H1 (cell line): Measurements from ENCODE around the gene SOS1. TPM values are rescaled to one million over a fixed set of nuclear protein-coding genes. Genes with fewer than 3 reads are reported as not detected.

Source experiments
- CTCF ChIA-PET: fragments of 300-600 bp; sonication (Branson Sonifier 250); formaldehyde crosslinking; loops from one replicate; lab custom pipeline; 2021; ENCODE audit not compliant: partially characterized antibody; lab: Charles Lee
- POLR2A ChIA-PET: fragments of 300-600 bp; sonication (Branson Sonifier 250); formaldehyde crosslinking; loops from one replicate; lab custom pipeline; 2021; ENCODE audit warnings: inconsistent platforms; ENCODE audit not compliant: partially characterized antibody; lab: Charles Lee
- DNase-seq, 2 experiments: peaks; one replicate each; pipeline versions ENCODE4 v3.0.0 to v3.0.0-alpha.2; 2010 to 2022; ENCODE audit warnings: low spot score in 2 of 2, low read depth in 1 of 2, mixed read lengths in 1 of 2
- FAIRE-seq: peaks from 2 replicates; lab custom pipeline; 2011; peaks lifted over from hg19 to GRCh38; lab: Jason Lieb, UNC
- H2AFZ ChIP-seq: 2 replicates; pipeline ENCODE4 v1.8.1; 2012; ENCODE audit warnings: low read length, inconsistent platforms
- H2AK5ac ChIP-seq: 2 replicates; pipeline ENCODE4 v1.6.1; 2013; ENCODE audit warnings: low read depth, low read length
- H2BK120ac ChIP-seq: replicated peaks from 2 replicates; pipeline ENCODE3; 2013; ENCODE audit warnings: low read depth, low read length, inconsistent platforms
- H2BK12ac ChIP-seq: 2 replicates; pipeline ENCODE4 v1.6.1; 2013; ENCODE audit warnings: low read depth, low read length
- H2BK15ac ChIP-seq: 2 replicates; pipeline ENCODE4 v1.6.1; 2013; ENCODE audit warnings: low read length
- H2BK20ac ChIP-seq: 2 replicates; pipeline ENCODE4 v1.6.1; 2013; ENCODE audit warnings: low read length
- H2BK5ac ChIP-seq: 2 replicates; pipeline ENCODE4 v1.6.1; 2013; ENCODE audit warnings: low read depth, low read length
- H3K14ac ChIP-seq: 2 replicates; pipeline ENCODE4 v1.6.1; 2013; ENCODE audit warnings: inconsistent platforms; ENCODE audit not compliant: insufficient read length
- H3K18ac ChIP-seq: 2 replicates; pipeline ENCODE4 v1.6.1; 2013; ENCODE audit warnings: low read length; ENCODE audit errors: extremely low read depth
- H3K23ac ChIP-seq: 2 replicates; pipeline ENCODE4 v1.6.1; 2013; ENCODE audit warnings: inconsistent platforms; ENCODE audit not compliant: insufficient read length
- H3K23me2 ChIP-seq: 2 replicates; pipeline ENCODE4 v1.6.1; 2013; ENCODE audit warnings: low read depth, low read length
- H3K27ac ChIP-seq: 2 replicates; pipeline ENCODE4 v1.6.1; 2011; ENCODE audit warnings: low read depth, low read length, inconsistent platforms
- H3K27me3 ChIP-seq, 4 experiments: replicated peaks in 1 of 4; 1 replicate in 1 of 4; 2 replicates in 3 of 4; pipeline versions ENCODE4 v1.6.1 to v1.8.1; 2011 to 2013; ENCODE audit warnings: low read length in 3 of 4, mild to moderate bottlenecking in 3 of 4, inconsistent platforms in 2 of 4, mixed read lengths in 2 of 4, moderate library complexity in 1 of 4; ENCODE audit not compliant: control insufficient read depth in 3 of 4, insufficient read depth in 3 of 4; ENCODE audit errors: extremely low read depth in 1 of 4
- H3K36me3 ChIP-seq, 4 experiments: 2 replicates each; pipeline versions ENCODE4 v1.6.1 to v1.8.1; 2011 to 2013; ENCODE audit warnings: mild to moderate bottlenecking in 4 of 4, low read length in 3 of 4, moderate library complexity in 2 of 4, control low read depth in 1 of 4, inconsistent platforms in 1 of 4; ENCODE audit not compliant: insufficient read depth in 4 of 4, control insufficient read depth in 2 of 4
- H3K4ac ChIP-seq: replicated peaks from 2 replicates; pipeline ENCODE3; 2013; ENCODE audit warnings: low read length, low read depth, mixed read lengths, inconsistent platforms; ENCODE audit not compliant: insufficient read length
- H3K4me1 ChIP-seq, 4 experiments: replicated peaks in 1 of 4; 1 replicate in 1 of 4; 2 replicates in 3 of 4; pipeline versions ENCODE4 v1.6.1 to v1.8.1; 2011 to 2013; ENCODE audit warnings: low read length in 3 of 4, inconsistent platforms in 2 of 4, mixed read lengths in 1 of 4; ENCODE audit not compliant: insufficient read depth in 4 of 4, control insufficient read depth in 3 of 4
- H3K4me2 ChIP-seq, 2 experiments: 2 replicates each; pipeline versions ENCODE4 v1.6.1 to v1.8.1; 2011 to 2013; ENCODE audit warnings: low read depth in 2 of 2, low read length in 2 of 2, control low read depth in 1 of 2, inconsistent platforms in 1 of 2, mild to moderate bottlenecking in 1 of 2; ENCODE audit not compliant: insufficient read depth in 1 of 2
- H3K4me3 ChIP-seq, 4 experiments: fragments of 200-600, 300-600 bp in 1 of 4; sonication (generic), shearing (Covaris generic), sonication (Bioruptor Twin) in 1 of 4; 2 replicates each; pipeline versions ENCODE4 v1.5.1 to v1.8.1; 2011 to 2016; ENCODE audit warnings: low read length in 4 of 4, low read depth in 3 of 4, control low read depth in 2 of 4, inconsistent platforms in 2 of 4, mild to moderate bottlenecking in 2 of 4, mixed read lengths in 1 of 4, moderate library complexity in 1 of 4; ENCODE audit not compliant: insufficient read depth in 2 of 4; ENCODE audit errors: extremely low read depth in 1 of 4
- H3K56ac ChIP-seq: replicated peaks from 2 replicates; pipeline ENCODE3; 2013; ENCODE audit warnings: low read depth, mild to moderate bottlenecking, mixed read lengths, low read length, inconsistent platforms; ENCODE audit not compliant: insufficient read length
- H3K79me1 ChIP-seq: 2 replicates; pipeline ENCODE4 v1.6.1; 2013; ENCODE audit warnings: low read depth, low read length, control low read depth
- H3K79me2 ChIP-seq, 2 experiments: 2 replicates each; pipeline versions ENCODE4 v1.6.1 to v1.8.1; 2012 to 2013; ENCODE audit warnings: low read length in 2 of 2, mild to moderate bottlenecking in 2 of 2, inconsistent platforms in 1 of 2; ENCODE audit not compliant: insufficient read depth in 2 of 2, control insufficient read depth in 1 of 2
- H3K9ac ChIP-seq, 4 experiments: replicated peaks in 1 of 4; 1 replicate in 1 of 4; 2 replicates in 3 of 4; pipeline versions ENCODE4 v1.6.1 to v1.8.1; 2011 to 2013; ENCODE audit warnings: low read depth in 3 of 4, low read length in 3 of 4, control low read depth in 2 of 4, mild to moderate bottlenecking in 2 of 4, moderate library complexity in 2 of 4, inconsistent platforms in 1 of 4; ENCODE audit errors: extremely low read depth in 1 of 4
- H3K9me3 ChIP-seq, 2 experiments: 2 replicates each; pipeline versions ENCODE4 v1.6.1 to v1.8.1; 2012 to 2013; ENCODE audit warnings: mild to moderate bottlenecking in 2 of 2, moderate library complexity in 2 of 2, control low read depth in 1 of 2, inconsistent platforms in 1 of 2, low read depth in 1 of 2, low read length in 1 of 2, mixed read lengths in 1 of 2; ENCODE audit not compliant: insufficient read depth in 2 of 2
- H4K20me1 ChIP-seq, 2 experiments: replicated peaks in 1 of 2; 2 replicates each; pipeline versions ENCODE3 to v1.8.1; 2011 to 2013; ENCODE audit warnings: inconsistent platforms in 2 of 2, low read length in 2 of 2, mild to moderate bottlenecking in 1 of 2; ENCODE audit not compliant: insufficient read depth in 2 of 2, control insufficient read depth in 1 of 2
- H4K5ac ChIP-seq: 2 replicates; pipeline ENCODE4 v1.6.1; 2013; ENCODE audit warnings: low read length, low read depth, mixed read lengths, inconsistent platforms; ENCODE audit not compliant: insufficient read length
- H4K8ac ChIP-seq: 2 replicates; pipeline ENCODE4 v1.8.0; 2013; ENCODE audit warnings: mild to moderate bottlenecking, moderate library complexity, low read length, inconsistent platforms; ENCODE audit not compliant: insufficient read depth; ENCODE audit errors: extremely low read depth
- H4K91ac ChIP-seq: replicated peaks from 2 replicates; pipeline ENCODE3; 2013; ENCODE audit warnings: low read length, mixed read lengths, inconsistent platforms; ENCODE audit not compliant: insufficient read length
- ATF3 ChIP-seq: IDR thresholded peaks from 2 replicates; pipeline ENCODE4 v1.6.1; 2011; ENCODE audit warnings: low read depth, mild to moderate bottlenecking, low read length; ENCODE audit not compliant: insufficient read depth
- BRCA1 ChIP-seq: IDR thresholded peaks from 2 replicates; pipeline ENCODE4 v1.6.1; 2012; ENCODE audit warnings: low read depth, low read length, improper control_type of control experiment
- CEBPB ChIP-seq: IDR thresholded peaks from 2 replicates; pipeline ENCODE4 v1.6.1; 2012; ENCODE audit warnings: low read depth, low read length
- CTBP2 ChIP-seq: IDR thresholded peaks from 2 replicates; pipeline ENCODE4 v1.7.0; 2011; ENCODE audit warnings: borderline replicate concordance, mild to moderate bottlenecking, moderate library complexity, mixed read lengths, low read length; ENCODE audit not compliant: insufficient read depth, insufficient read length
- KDM1A ChIP-seq: fragments of 200-600, 300-600 bp; sonication (generic); IDR thresholded peaks from 2 replicates; pipeline ENCODE4 v1.7.1; 2016; ENCODE audit warnings: mild to moderate bottlenecking, low read length, borderline replicate concordance
- NRF1 ChIP-seq: IDR thresholded peaks from 2 replicates; pipeline ENCODE4 v1.6.1; 2011; ENCODE audit warnings: mild to moderate bottlenecking, low read depth, low read length, improper control_type of control experiment
- POLR2A ChIP-seq, 2 experiments: IDR thresholded peaks; 1 replicate in 1 of 2; 2 replicates in 1 of 2; pipeline ENCODE4 v1.6.1; 2011; ENCODE audit warnings: low read depth in 2 of 2, low read length in 2 of 2, mild to moderate bottlenecking in 2 of 2; ENCODE audit errors: control extremely low read depth in 1 of 2
- SIN3A ChIP-seq, 2 experiments: IDR thresholded peaks in 1 of 2; conservative IDR thresholded peaks in 1 of 2; 2 replicates each; pipeline ENCODE4 v1.6.1; 2011 to 2012; ENCODE audit warnings: low read length in 2 of 2, improper control_type of control experiment in 1 of 2, low read depth in 1 of 2, mild to moderate bottlenecking in 1 of 2
- SP4 ChIP-seq: IDR thresholded peaks from 2 replicates; pipeline ENCODE4 v1.6.1; 2012; ENCODE audit warnings: low read length, inconsistent platforms
- SRF ChIP-seq: IDR thresholded peaks from 2 replicates; pipeline ENCODE4 v1.6.1; 2011; ENCODE audit warnings: mild to moderate bottlenecking, low read depth, low read length, moderate library complexity
- WGBS, 2 experiments: shearing (Covaris generic) in 1 of 2; methylation state at CpG; one replicate each; pipeline versions ENCODE4 v1.1.6 to v1.1.7; 2013 to 2015; ENCODE audit warnings: low lambda C conversion rate in 2 of 2, mixed read lengths in 2 of 2, inconsistent platforms in 1 of 2, low coverage in 1 of 2, missing lambda C conversion rate in 1 of 2; ENCODE audit not compliant: insufficient replicate concordance in 2 of 2, insufficient coverage in 1 of 2, insufficient read length in 1 of 2; ENCODE audit errors: extremely low coverage in 1 of 2, missing lambda C conversion rate in 1 of 2; 5-methylcytosine and 5-hydroxymethylcytosine counted together
- polyA plus RNA-seq, 7 experiments: library from polyadenylated mRNA; depleted of rRNA in 3 of 7; stranded (reverse) in 5 of 7; unstranded in 2 of 7; fragments of >200 nt in 5 of 7; fragments of 200-250 nt in 2 of 7; gene quantifications; 1 replicate in 5 of 7; 2 replicates in 1 of 7; 4 replicates in 1 of 7; pipeline versions ENCODE4 v1.2.1 to v1.2.3, GENCODE V29; 2011 to 2013; ENCODE audit warnings: missing spikeins in 2 of 7, mixed read lengths in 2 of 7
- total RNA-seq: library from RNA; stranded (reverse); fragmentation: NEBNext Ultra II Directional; extraction: Animal tissue kit (Norgen Biotek cat#: 25700); gene quantifications from 2 replicates; pipeline ENCODE4 v1.2.1, GENCODE V29; 2021
- TF ChIP-seq, protein P1 (sequence below): IDR thresholded peaks from 2 replicates; pipeline ENCODE4 v1.6.1; 2012; ENCODE audit warnings: low read length, inconsistent platforms

SOS1 gene
- total and polyA plus RNA-seq, 2 of the 8 experiments (the other 6 are each of a cell fraction or from before 2014, with no cell fraction given), result 25.7 to 27.0 TPM

- CTCF ChIA-PET, result interaction anchor here (1.1 to 1.2 kb wide), 2 partner anchors 13 to 30 kb away, joined by 4 read pairs; no protein-coding TSS in a partner anchor
Observed at GRCh38 chr2:39095624-39096023, 25.2 kb downstream of the SOS1 start.

More at GRCh38 chr2:39095624-39096023, 25.2 kb downstream of the SOS1 start:
- H3K56ac ChIP-seq, result no peak overlapping the region
- H2BK5ac ChIP-seq, result no peak overlapping the region
- H2BK120ac ChIP-seq, result no peak overlapping the region
- peaks cover 0 to 11% of the 10 kb centered on the region in 2 experiments for H4K20me1 ChIP-seq
- no peak overlapping the region for H4K8ac ChIP-seq
- H2BK20ac ChIP-seq, result no peak overlapping the region
- H2AFZ ChIP-seq, result no peak overlapping the region
- H3K27ac ChIP-seq, result no peak overlapping the region
- FAIRE-seq (no peak), DNase-seq (no peak)
- no peaks in the 10 kb centered on the region for H3K23me2 ChIP-seq
- no peak overlapping the region for H3K9ac ChIP-seq
- POLR2A ChIA-PET, result interaction anchor here (1.3 kb wide), 1 partner anchor 16 kb away, joined by 4 read pairs; no protein-coding TSS in a partner anchor
- no peak overlapping the region for H2BK15ac ChIP-seq
- no peak overlapping the region for H3K14ac ChIP-seq
- H3K4ac ChIP-seq, result no peak overlapping the region
- peaks cover 2 to 6% (median 2%) of the 10 kb centered on the region in 4 experiments; a peak in 5 of 7 replicates for H3K4me1 ChIP-seq
- H4K91ac ChIP-seq, result no peak overlapping the region
- H3K4me3 ChIP-seq, result no peak overlapping the region
- no peak overlapping the region for H2BK12ac ChIP-seq
- WGBS, 2 experiments, result 80% methylated on average over 1 of the region's 1 CpG; no CpG with 5 or more reads in 1 of the 2 experiments
- no peaks in the 10 kb centered on the region for H3K9me3 ChIP-seq
- H3K79me2 ChIP-seq, result peaks cover 0 to 91% of the 10 kb centered on the region in 2 experiments; a peak in 3 of 4 replicates
- H3K18ac ChIP-seq, result no peak overlapping the region
- H3K27me3 ChIP-seq, result no peaks in the 10 kb centered on the region
- no peaks in the 10 kb centered on the region for H3K36me3 ChIP-seq
- TF ChIP-seq, protein P1, sequence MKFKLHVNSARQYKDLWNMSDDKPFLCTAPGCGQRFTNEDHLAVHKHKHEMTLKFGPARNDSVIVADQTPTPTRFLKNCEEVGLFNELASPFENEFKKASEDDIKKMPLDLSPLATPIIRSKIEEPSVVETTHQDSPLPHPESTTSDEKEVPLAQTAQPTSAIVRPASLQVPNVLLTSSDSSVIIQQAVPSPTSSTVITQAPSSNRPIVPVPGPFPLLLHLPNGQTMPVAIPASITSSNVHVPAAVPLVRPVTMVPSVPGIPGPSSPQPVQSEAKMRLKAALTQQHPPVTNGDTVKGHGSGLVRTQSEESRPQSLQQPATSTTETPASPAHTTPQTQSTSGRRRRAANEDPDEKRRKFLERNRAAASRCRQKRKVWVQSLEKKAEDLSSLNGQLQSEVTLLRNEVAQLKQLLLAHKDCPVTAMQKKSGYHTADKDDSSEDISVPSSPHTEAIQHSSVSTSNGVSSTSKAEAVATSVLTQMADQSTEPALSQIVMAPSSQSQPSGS, result no peak
- TF ChIP-seq NRF1 (no peak), SP4 (no peak), CTBP2 (no peak), SIN3A (conservative IDR thresholded peaks at IDR 0.05 in 1 of 2, IDR thresholded peaks at IDR 0.05 in 1 of 2; ENCODE audit: low read depth in 1 of 2, low read length in 2 of 2) (no peak), ATF3 (no peak), BRCA1 (no peak), POLR2A (IDR thresholded peaks at IDR 0.05; ENCODE audit: control extremely low read depth in 1 of 2, low read depth in 2 of 2, low read length in 2 of 2) (no peak), SRF (no peak), CEBPB (no peak), KDM1A (no peak)
- H3K23ac ChIP-seq, result no peak overlapping the region
- H3K4me2 ChIP-seq, result no peak overlapping the region
- H2AK5ac ChIP-seq, result no peak overlapping the region
- no peak overlapping the region for H4K5ac ChIP-seq
- no peaks in the 10 kb centered on the region; the same call in 1 of the 2 replicates for H3K79me1 ChIP-seq
